NT2/D1 (cell line): Measurements from ENCODE around the gene TERT.

Experiments
- SUZ12 ChIP-seq: IDR thresholded peaks from 2 replicates; pipeline ENCODE4 v1.6.1; 2011; ENCODE audit not compliant: insufficient read length, insufficient read depth; ENCODE audit errors: extremely low read depth
- ZNF274 ChIP-seq: IDR thresholded peaks from 2 replicates; pipeline ENCODE4 v1.6.1; 2011; ENCODE audit warnings: mild to moderate bottlenecking, low read depth, low read length

DNA sequence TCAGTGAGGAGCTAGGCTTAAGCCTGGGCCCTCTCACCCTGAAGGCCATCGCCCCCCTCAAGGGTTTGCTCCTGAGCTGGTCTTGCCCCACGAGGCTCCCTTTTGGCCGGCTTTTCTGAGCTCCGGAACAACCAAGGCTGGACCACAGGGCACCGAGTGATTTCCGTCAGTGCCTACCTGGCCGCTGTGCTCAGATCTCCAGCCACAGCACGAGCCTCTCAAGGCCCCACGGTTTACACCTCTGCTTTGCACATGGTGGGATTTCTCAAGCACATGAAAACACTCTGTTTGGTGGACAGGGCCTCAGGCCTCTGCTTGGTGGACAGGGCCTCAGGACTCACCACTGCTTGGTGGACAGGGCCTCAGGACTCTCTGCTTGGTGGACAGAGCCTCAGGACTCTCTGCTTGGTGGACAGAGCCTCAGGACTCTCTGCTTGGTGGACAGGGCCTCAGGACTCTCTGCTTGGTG lies 34.3 kb upstream of the TERT start:
- TF ChIP-seq ZNF274, result no peak
- TF ChIP-seq SUZ12, result no peak
